Lung microvascular endothelial cell (primary cell): ENCODE data around the gene CTSD. TPM values are rescaled to one million over a fixed set of nuclear protein-coding genes. Genes with fewer than 3 reads are reported as not detected.

Experiments used
- DNase-seq, 2 donors: peaks; one replicate each; pipeline versions ENCODE4 v3.0.0 to v3.0.0-alpha.2; 2010; ENCODE audit warnings: low read depth in 2 of 2
- total RNA-seq: library from RNA; depleted of rRNA; stranded (reverse); fragments of >200 nt; gene quantifications from 2 replicates; pipeline ENCODE4 v1.2.1, GENCODE V29; 2014

CTSD gene
- total RNA-seq, 1 donor from 2014 or later: 532 TPM

DNA sequence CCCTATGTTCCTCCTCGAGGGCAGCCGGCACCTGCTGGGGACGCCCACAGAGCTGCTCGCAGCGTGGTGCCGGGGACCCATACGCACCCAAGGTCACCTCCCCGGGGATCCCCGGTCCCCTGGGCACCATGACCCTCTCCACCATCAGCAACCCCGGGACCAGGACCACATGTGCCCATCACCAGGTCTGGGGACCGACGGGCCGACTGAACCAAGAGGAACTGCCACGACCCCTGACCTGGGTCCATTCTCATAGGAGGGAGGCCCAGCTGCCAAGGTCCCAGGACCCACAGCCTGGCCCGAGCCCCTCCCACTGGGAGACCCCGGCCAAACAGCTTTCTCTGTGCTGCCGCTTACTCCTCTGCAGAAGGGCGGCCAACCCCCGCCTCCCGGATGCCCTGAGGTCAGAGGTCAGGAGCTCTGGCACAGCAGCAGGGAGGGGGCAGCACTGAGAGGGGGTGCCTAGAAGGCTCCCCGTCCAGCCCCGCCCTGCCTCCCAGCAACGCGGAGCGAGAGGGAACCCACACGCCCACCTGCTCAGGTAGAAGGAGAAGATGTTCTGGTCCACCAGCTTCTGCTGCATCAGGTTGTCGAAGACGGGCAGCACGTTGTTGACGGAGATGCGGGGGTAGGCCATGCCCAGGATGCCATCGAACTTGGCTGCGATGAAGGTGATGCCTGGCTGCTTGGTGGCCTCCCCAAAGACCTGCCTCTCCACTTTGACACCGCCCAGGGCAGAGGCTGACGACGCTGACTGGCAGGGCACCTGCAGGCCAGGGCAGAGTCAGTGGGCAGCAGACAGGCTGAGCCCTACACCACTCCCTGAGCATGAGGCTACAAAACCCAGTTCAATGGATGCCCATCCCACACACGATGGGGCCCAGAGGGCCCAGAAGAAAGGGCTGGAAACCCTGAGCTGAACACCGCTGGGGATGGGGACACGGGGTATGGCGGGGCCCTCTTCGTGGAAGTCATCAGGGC lies 6.6 kb downstream of the CTSD start:
- DNase-seq: no peak

DNA sequence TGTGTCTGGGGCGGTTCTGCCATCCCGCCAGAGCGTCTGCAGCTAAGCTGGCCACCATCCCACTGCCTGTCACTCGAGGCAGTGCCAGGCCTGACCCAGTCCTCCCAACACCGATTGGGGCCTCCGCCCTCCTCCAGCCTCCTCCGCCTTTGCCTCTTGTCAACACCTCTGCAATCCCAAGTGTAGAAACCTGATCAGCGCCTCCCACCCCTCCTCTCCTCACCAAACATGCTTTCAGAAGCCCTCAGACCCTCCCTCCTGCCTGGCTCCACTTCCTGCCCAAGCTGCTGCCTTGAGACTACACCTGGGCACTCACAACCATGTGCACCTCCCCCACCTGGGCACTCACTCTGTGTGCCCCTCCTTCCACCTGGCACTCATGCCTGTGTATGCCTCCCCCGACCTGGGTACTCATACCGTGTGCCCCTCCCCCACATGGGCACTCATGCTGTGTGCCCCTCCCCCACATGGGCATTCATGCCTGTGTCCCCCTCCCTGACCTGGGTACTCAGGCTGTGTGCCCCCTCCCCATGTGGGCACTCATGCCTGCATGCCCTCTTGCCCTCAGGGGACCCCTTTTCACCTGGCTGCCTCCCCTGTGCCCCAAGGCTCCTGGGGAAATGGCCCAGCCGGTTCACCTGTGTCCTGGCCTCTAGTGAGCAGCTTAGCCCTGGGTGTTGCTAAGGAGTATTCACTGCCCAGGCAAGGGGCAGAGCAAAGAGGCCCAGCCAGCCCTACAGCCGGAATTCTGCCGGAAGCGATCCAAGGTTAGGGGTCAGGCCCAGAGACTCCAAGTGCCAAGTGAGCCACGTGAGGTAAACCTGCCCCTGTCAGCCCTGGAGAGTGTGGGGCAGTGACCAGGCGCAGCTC lies 7.8 kb downstream of the CTSD start:
- DNase-seq: no peak

DNA sequence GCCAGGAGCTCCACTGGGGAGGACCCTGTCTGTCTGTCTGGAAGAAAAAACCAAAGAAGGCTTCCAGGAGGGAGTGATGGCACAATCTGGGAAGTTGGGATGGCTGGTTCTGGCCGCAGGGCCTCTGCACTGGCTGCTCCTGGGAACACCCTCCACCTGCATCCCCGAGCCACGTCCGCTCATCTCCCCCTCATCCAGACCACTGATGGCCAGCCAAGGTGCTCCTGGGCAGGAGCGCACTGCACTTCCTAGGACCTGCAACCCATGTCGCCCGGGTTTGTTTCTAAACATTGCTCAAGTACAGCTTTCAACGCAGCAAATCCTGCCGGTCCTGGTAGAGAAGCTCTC lies 8.4 kb downstream of the CTSD start:
- DNase-seq: no peak

DNA sequence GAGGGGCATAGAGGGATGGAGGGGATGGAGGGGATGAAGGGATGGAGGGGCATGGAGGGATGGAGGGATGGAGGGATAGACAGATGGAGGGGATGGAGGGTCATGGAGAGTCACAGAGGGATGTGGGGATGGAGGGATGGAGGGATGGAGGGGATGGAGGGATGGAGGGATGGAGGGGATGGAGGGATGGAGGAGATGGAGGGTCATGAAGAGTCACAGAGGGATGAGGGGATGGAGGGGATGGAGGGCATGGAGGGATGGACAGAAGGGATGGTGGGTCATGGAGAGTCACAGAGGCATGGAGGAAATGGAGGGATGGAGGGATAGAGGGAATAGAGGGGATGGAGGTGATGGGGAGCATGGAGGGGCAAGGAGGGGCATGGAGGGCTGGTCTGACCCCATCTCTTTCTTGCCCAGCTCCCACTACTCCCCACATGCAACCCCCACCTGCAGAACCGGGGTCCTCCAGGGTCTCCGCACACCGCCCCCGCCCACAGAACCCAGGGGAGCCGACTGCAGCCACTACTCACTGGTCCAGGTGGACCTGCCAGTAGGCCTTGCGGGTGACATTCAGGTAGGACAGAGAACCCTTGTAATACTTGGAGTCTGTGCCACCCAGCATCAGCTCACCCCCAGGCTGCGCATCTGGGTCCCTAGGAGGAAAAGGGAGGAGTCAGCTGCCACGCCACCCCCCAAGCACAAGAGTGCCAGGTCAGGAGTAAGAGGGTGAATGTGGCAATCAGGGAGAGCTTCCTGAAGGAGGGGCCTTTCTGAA lies 9.2 kb downstream of the CTSD start:
- no peak for DNase-seq

DNA sequence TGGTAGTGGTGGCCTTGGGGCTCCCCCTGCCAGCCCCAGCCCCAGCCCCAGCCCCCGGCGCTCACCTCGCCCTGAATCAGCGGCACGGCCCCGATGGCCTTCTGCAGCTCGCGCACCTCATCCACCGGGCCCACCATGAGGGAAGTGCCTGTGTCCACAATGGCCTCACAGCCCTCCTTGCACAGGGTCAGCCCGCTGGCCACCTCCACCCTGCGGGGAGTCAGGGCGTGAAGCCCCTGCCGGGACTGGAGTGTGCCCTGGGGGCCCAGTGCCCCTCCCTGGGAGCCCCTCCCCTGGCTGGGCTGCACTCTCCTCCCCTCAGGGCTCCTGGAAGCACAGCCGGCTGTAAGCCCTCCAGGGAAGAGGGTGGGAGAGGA lies 9.8 kb downstream of the CTSD start:
- DNase-seq: no peak

DNA sequence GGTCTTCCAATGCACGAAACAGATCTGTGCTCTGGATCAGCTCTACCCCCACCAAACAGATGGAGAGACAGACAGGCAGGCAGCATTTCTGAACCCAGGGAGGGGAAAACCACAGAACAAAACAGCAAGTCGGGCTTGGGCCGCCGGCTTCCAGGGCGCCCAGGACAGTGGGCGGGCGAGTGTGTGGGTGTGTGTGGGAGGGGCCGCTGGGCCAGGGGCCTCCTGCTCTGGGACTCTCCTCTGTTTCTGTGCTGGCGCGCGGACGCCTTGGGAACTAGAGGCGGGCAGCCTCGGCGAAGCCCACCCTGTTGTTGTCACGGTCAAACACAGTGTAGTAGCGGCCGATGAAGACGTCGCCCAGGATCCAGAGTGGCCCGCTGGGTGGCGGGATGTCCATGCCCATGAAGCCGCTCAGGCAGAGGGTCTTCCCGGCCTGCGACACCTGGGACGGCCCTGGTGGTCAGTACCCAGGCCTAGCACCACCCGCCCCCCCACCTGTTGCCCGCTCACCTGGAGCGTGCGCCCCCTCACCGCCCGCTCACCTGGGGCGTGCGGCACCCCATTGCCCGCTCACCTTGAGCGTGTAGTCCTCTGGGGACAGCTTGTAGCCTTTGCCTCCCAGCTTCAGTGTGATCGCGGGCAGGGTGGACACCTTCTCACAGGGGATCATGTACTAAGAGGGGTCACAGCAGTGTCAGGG lies 10.3 kb downstream of the CTSD start:
- no peak for DNase-seq

DNA sequence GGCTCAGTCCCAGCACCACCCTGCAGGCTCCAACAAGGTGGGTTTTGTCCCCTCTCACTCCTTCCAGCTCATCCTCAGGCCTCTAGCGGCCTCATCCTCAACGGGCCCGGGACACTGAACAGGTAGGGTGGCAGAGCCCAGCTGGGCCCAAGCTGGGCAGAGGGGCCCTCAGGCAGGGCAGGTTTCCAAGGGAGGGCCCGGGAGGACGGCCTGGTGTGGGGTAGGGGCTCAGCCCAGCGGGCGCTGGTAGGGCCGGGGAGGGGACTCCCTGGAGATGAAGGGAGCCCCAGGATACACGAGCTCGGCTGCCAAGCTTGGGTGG lies 10.9 kb downstream of the CTSD start:
- no peak for DNase-seq

DNA sequence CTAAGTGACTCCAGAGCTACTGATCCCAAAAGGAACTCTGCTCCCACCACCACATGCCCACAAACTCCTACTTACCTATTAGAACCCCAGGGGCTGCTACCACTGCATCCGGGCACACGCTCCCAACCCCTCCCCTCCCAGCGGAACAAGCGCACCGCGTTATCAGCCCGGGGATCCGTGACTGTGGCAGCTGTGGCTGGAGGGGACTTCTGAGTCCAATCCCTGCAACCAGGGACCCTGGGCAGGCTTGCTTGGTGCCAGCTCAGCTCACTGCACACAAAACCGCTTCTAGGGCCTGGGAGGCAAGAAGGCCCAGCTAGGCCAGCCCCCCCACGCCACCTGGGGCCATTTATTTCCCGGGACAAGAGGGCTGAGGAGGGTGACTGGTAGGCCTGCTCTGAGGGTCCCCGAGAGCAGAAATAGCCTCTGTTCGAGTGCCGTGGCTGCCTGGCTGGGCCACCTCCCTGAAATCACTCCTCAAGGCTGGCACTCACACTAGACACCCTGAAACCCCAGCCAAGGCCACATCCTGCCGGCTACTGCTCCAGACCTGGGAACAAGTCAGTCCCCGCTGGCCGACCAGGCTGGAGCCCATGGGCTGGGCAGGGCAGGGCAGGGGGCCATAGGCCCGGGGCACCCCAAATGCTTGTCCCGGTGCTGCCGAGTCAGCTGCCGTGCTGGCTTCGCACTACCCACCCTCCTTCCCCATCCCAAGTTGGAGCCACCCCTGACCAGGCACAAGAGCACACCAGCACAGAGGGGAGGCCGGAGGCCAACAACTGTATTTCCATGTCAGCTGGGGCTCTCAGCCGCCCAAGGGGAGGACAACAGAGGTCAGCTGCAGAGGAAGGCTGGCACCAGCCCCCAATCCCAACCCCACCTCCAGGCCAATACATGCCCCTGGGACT lies 11.5 kb downstream of the CTSD start:
- no peak for DNase-seq

DNA sequence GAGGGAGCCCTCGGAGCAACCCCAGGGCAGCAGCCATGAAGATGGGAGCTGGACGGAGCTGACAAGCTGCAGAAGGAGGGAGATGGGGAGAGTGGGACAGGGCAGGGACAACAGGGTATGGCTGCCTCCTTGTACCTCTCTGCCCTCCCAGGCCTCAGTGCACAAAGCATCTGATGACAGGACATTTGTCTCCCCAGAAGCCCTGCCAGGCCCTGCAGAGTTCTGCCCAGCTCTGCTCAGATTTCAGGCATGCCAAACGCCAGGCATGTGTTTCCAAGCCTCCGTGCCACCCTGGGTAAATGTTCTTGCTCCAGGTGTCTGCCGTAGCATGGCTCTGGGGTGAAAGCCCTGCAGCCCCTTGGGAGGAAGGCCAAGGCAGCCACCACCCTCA lies 12.2 kb downstream of the CTSD start:
- no peak for DNase-seq

DNA sequence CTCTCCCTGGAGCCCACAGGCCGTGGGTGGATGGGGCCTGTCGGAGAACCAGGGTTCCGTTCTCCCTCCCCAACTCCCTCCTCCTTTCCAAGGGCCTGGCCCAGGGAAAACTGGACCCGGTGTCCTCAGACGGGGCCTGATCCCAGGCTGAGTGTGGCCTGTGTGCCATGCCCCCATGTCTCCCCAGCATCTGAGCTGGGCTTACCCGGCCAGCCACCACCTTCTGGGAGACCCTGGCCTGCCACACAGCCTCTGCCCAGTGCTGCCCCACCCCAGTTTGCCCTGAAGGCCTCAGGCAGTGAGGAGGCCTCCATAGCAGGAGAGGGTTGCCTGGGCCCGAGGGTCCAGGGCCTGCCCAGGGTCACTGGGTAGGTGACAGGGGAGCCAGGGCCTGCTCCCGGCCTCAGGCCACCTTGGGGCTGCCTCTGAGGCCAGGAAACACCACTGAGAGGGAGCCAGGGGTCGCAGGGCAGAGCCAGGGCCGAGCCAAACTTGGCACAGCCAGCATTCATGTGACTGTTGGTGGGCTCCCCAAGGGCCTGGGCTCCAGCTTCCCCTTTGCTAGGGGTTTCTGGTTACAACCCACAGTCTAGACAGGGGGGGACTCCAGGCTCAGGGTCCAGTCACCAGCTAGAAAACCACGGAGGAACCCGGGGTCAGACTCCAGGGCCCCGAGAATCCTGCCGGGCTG lies 12.7 kb downstream of the CTSD start:
- DNase-seq: no peak

DNA sequence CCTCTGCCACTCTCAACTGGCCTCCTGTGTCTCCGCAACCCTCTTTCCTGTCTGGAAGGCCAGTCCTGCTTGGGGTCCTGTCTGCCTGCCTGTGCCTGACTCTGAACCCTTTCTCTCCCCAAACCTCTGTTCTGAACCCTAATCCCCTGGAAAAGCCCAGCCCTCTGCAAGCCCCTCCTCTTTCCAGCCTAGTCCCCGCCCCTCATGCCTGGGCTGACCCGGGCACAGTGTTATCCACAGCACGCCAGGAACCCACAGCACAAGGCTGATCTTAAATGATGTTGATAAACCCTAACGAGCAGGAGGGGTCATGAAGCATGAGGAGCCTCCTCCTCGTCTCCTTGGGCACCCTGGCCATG lies 13.3 kb downstream of the CTSD start, which contains the start of gene IFITM10:
TSS of gene IFITM10 (minus strand) at position 115 of the 359 bp plus-strand sequence. CDS start 153 bp downstream, outside the sequence.
- DNase-seq: peak in 1 of 2 donors; percentile 59

DNA sequence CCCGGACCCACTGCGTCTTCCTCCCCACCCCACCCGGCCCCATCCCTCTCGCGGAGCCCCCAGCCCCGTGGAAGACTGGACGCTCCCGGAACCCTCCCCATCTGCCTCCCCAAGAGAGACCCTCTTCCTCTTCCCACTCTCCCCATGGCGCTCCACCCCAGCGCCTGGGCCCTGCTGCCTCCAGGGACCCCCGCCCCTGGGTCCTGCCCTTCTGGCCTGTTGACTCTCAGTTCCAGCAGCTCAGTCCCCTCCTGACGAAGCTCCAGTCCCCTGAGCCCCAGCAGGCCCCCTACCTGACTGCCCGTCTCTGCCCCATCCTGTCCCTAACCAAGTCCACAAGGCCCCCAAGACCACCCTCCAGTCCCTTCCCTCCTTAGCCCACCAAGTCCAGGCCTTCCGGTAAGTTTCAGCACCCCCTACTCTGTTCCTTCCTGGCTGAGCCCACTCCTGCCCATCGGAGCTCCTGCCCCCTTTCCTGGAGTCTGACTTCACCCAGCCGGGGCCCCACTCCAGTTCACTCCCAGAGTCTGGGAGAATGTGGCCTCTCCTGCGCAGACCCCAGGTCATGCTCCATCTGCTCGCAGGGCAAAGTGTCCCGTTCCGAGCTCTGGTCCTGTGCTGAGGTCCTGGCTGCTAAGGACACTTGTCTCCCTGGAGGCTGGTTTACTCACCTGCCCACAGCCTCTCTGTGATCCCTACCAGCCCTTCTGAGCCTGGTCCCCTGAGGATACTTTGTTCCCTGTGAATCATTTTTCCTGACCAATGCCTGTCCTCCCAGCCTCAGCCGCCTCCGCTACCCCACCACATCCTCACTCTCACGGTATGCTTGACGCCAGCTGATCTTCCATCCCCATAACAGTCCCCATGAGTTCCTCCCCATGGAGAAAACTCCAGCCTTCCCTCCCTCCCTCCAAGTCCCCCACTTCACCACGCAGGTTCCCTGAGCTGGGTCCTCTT lies 14.1 kb downstream of the CTSD start:
- peak in 1 of 2 donors; percentile 71 for DNase-seq

DNA sequence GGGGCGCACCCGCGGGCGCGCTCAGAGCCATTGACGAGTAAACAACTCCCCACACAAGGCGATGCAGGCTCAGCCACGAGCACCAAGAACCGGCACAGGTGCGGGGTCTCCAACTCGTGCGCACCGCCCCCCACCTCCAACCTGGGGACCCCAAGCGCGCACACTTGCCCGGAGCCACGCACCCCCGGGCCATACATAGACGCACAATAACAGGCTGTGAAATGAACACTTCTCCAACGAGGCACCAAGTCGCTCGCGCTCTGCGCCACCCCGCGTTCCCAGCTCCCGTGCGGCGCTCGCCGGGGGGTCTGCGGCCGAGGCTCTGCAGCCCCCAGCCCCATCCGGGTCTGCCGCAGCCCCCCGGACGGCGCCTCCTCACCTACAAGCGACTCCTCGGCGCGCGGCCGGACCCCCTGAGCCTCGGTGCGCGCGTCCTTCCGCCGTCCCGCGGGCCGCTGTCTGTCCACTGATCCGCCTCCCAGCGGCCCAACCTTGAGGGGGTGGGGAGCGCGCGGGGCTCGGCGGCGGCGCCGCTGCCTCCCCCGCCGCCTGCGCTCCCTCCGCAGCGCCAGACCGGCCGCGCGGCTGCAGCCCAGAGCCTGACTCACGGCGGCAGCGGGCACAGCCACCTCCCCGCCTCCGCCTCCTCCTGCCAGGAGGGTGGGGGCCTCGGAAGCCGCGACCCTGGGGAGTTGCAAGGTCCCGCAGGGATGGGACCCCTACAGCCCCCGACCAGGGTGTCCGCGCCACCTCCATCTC lies 14.9 kb downstream of the CTSD start:
- DNase-seq: peak in 1 of 2 donors; percentile 56

DNA sequence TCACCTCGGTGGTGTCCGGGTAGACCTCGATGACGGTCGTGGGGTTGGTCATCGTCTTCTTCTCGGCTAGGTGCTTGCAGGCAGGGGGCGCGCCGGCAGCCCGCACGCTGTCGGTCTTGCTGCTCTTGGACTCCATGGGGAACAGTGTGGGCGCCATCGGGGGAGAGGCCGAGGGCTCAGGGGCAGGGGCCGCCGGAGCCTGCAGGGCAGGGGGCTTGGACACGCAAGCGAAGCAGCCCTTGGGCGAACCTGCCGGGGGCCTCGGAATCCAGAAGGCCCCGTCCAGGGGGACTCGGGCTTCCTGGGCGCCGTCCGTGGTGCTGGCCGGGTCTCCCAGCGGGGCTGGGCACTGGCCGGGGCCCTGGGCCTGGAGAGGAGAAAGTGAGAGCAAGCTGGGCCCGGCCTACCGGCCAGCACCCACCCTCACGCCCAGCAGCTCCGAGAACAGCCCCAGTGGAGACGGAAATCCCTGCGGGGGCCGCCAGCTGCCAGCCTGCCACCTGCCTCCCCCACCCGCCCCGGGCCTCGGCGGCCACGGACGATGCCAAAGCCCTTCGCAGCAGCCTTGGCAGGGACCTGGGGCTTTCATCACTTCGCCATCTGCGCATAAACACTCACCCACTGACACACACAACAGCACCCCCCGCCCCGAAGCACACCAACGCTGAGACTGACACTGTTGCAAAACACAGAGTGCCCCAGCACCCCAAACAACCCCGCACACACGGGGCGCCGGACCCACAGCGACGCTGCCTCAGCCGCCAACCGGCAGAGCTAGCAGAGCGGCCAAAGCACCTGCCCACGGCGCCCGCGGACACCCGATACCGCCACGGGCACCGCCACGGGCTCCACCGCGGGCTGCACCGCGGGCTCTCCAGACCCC lies 15.7 kb downstream of the CTSD start:
- DNase-seq: peak in 1 of 2 donors; percentile 20

DNA sequence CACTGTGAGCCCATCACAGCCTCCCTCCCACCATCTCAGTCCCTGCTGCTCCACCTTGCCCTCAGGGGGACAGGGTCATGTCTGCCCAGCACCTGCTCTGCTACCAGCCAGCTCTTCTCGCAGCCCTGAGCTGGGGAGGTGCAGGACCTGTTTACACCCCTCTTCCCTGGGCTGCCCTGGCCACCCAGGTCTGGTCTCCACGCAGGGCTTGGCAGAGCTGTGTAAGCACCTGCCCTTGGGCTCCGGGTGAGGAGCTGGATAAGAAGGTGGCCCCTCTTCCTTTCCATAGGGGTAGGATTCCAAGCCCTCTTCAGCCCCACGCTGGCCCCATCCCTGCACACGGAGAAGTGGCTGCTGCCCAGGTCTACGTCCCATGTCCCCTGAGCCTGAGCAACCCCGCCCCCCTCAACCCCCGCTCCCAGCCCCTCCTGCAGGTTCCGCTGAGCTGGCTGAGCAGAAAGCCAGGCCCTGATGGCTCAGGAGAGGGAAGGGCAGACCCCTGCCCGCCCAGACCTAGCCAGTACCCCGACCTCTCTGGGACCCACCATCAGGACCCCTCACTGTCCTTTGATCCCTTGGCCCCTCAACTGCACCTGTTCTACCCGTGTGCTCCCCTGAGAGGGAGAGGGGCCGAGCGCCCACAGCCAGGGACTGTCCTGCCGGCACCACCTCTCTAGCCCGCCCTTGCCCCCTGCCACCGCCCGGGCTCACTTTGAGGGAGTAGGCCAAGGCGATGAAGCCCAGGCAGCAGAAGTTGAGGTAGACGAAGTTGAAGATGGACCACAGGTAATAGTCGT lies 16.6 kb downstream of the CTSD start:
- no peak for DNase-seq

DNA sequence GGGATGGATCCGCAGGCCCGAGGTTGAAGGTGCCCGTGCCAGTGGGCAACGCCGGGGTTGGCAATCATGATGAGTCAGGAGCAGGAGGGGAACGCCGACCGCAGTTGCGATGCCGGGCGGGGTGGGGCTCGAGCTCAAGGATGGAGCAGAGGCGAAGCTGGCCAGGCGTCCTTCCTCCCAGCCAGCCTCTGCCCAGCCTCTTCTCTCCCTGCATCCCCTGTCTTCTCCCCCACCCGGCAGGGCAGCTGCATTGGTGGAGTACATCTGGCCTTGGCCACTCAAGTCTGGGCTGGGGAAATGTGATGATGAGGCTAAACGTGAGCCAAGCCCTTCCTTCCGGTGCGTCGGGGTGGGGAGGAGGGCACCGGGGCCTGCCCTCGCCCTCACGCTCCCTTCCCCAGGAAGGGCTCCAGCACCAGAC lies 17.2 kb downstream of the CTSD start:
- DNase-seq: peak in 1 of 2 donors; percentile 19
